HepG2 (cell line): ENCODE data around the gene NAT10. TPM values are rescaled to one million over a fixed set of nuclear protein-coding genes. Genes with fewer than 3 reads are reported as not detected.

ENCODE experiments used
- ATAC-seq: fragments of 200-7000 bp; cut with Tn5 transposase; 3 replicates; pipeline ENCODE4 v1.9.1; 2020; ENCODE audit warnings: mild to moderate bottlenecking, moderate library complexity
- BruUV-seq: library from RNA; stranded (reverse); fragments of 400-500 nt; replicated peaks from 2 replicates; lab custom pipeline; 2021; lab: Mats Ljungman, UMichigan
- CTCF ChIA-PET: fragments of 300-600 bp; formaldehyde crosslinking; extraction: SDS; loops from one replicate; lab custom pipeline; 2021; ENCODE audit warnings: low total read pairs, inconsistent platforms, low intra/inter-chr PET ratio; lab: Yijun Ruan, JAX
- POLR2A ChIA-PET: fragments of 350-600 bp; sonication (Branson Sonifier 250); formaldehyde crosslinking; loops from one replicate; lab custom pipeline; 2020; ENCODE audit warnings: antibody characterized with exemption, inconsistent platforms; lab: Yijun Ruan, JAX
- DNase-seq: peaks from one replicate; pipeline ENCODE4 v3.0.0-alpha.2; 2015; ENCODE audit warnings: low spot score
- FAIRE-seq: peaks from 3 replicates; lab custom pipeline; 2011; peaks lifted over from hg19 to GRCh38; lab: Jason Lieb, UNC
- H2AFZ ChIP-seq: one replicate; pipeline ENCODE4 v1.6.1; 2011; ENCODE audit warnings: low read length, inconsistent platforms
- H3K27ac ChIP-seq: fragments of 300-600 bp; 3 replicates; pipeline ENCODE4 v1.8.0; 2011; ENCODE audit warnings: mixed run types, mild to moderate bottlenecking, mixed read lengths, low read length, inconsistent platforms; ENCODE audit not compliant: insufficient read depth; ENCODE audit errors: extremely low read length
- H3K27me3 ChIP-seq, 2 experiments: fragments of 200-600 bp in 1 of 2; 2 replicates in 1 of 2; 3 replicates in 1 of 2; pipeline versions ENCODE4 v1.6.0 to v1.8.0; 2011; ENCODE audit warnings: low read length in 2 of 2, mild to moderate bottlenecking in 2 of 2, moderate library complexity in 2 of 2, inconsistent platforms in 1 of 2; ENCODE audit not compliant: insufficient read depth in 2 of 2, control insufficient read depth in 1 of 2
- H3K36me3 ChIP-seq, 2 experiments: fragments of 200-600 bp in 1 of 2; replicated peaks in 1 of 2; 2 replicates in 1 of 2; 3 replicates in 1 of 2; pipeline versions ENCODE4 v1.5.1 to v1.8.0; 2011; ENCODE audit warnings: low read length in 2 of 2, inconsistent platforms in 1 of 2; ENCODE audit not compliant: insufficient read depth in 2 of 2, control insufficient read depth in 1 of 2
- H3K4me1 ChIP-seq: 2 replicates; pipeline ENCODE4 v1.5.1; 2012; ENCODE audit warnings: low read length, inconsistent platforms; ENCODE audit not compliant: insufficient read depth
- H3K4me2 ChIP-seq: 2 replicates; pipeline ENCODE4 v1.6.0; 2011; ENCODE audit warnings: low read depth, low read length, inconsistent platforms
- H3K4me3 ChIP-seq, 3 experiments: fragments of 200-600 bp in 1 of 3; sonication (generic), shearing (Covaris generic) in 1 of 3; replicated peaks in 1 of 3; 2 replicates each; pipeline ENCODE4 v1.5.1; 2011 to 2016; ENCODE audit warnings: low read length in 3 of 3, inconsistent platforms in 2 of 3, low read depth in 2 of 3, mild to moderate bottlenecking in 2 of 3, control low read depth in 1 of 3, mixed read lengths in 1 of 3; ENCODE audit not compliant: insufficient read depth in 1 of 3
- H3K79me2 ChIP-seq: one replicate; pipeline ENCODE4 v1.6.1; 2011; ENCODE audit warnings: low read length, inconsistent platforms; ENCODE audit not compliant: insufficient read depth
- H3K9ac ChIP-seq: 2 replicates; pipeline ENCODE4 v1.6.0; 2011; ENCODE audit warnings: mild to moderate bottlenecking, low read depth, low read length, inconsistent platforms; ENCODE audit not compliant: insufficient read depth
- H3K9me3 ChIP-seq: 2 replicates; pipeline ENCODE4 v1.5.1; 2012; ENCODE audit warnings: mild to moderate bottlenecking, low read length
- H4K20me1 ChIP-seq: 2 replicates; pipeline ENCODE4 v1.6.0; 2011; ENCODE audit warnings: inconsistent platforms, mild to moderate bottlenecking, low read length, moderate library complexity; ENCODE audit not compliant: insufficient read depth
- HBP1 ChIP-seq: IDR thresholded peaks from 2 replicates; pipeline ENCODE4 v1.6.1; 2016; ENCODE audit warnings: low read depth, control low read depth
- ZBTB14 ChIP-seq: sonication (generic); formaldehyde crosslinking; IDR thresholded peaks from 2 replicates; pipeline ENCODE4 v1.4.0; 2020; ENCODE audit warnings: missing genetic modification reagents
- ZNF207 ChIP-seq: fragments of 450-650 bp; IDR thresholded peaks from 2 replicates; pipeline ENCODE4 v1.6.1; 2016; ENCODE audit warnings: antibody characterized with exemption, borderline replicate concordance
- WGBS: methylation state at CpG from one replicate; pipeline ENCODE4 v1.1.6; 2017; ENCODE audit warnings: low lambda C conversion rate; 5-methylcytosine and 5-hydroxymethylcytosine counted together
- in situ Hi-C: cut with HindIII; loops from 2 replicates; pipeline ENCODE4 v1.10.0; 2017; ENCODE audit warnings: low pct_unique_long_range_greater_than_20kb; ENCODE audit not compliant: extremely low pct_ligation_motif_present
- intact Hi-C: fragments of 100-400 bp; cut with micrococcal nuclease; formaldehyde crosslinking; loops from one replicate; pipeline ENCODE4 v1.10.0; 2022; ENCODE audit not compliant: unreplicated experiment
- polyA plus RNA-seq, 8 experiments: library from polyadenylated mRNA; depleted of rRNA in 3 of 8; stranded (reverse) in 7 of 8; unstranded in 1 of 8; fragments of >200 nt; fragmentation: Illumina TruSeq in 4 of 8; extraction: Trizol in 4 of 8; gene quantifications; 2 replicates each; pipeline versions ENCODE4 v1.2.1 to v1.2.3, GENCODE V29; 2011 to 2016; ENCODE audit warnings: low read depth in 4 of 8, missing spikeins in 1 of 8, mixed read lengths in 1 of 8; ENCODE audit not compliant: insufficient read depth in 1 of 8
- total RNA-seq, 5 experiments: library from RNA; depleted of rRNA; stranded (reverse); fragments of >200 nt; fragmentation: Illumina TruSeq; extraction: Trizol; gene quantifications; 2 replicates each; pipeline ENCODE4 v1.2.3, GENCODE V29; 2016; ENCODE audit warnings: low read depth in 1 of 5

NAT10 gene
- total and polyA plus RNA-seq, 2 of the 13 experiments (the other 11 are each of a cell fraction or from before 2014, with no cell fraction given), result 33.9 to 51.9 TPM

- CTCF ChIA-PET, result interaction anchor here (4.9 kb wide), 1 partner anchor 183 kb away, joined by 169 read pairs; the partner anchor contains the start of gene ABTB2
These were observed 71.4 kb downstream of the NAT10 start for GRCh38 chr11:34176751-34177209.

More at GRCh38 chr11:34176751-34177209, 71.4 kb downstream of the NAT10 start:
- WGBS, result 86% methylated on average over 2 of the region's 2 CpGs
- H3K4me2 ChIP-seq, result no peak overlapping the region
- peaks cover 7% of the 10 kb centered on the region; the same call in 1 of the 2 replicates for H3K4me1 ChIP-seq
- TF ChIP-seq HBP1 (CRISPR knock-in tag) (no peak), ZBTB14 (CRISPR knock-in tag) (no peak), ZNF207 (no peak)
- TF ChIP-seq, all 625 proteins: peak for 0
- no peaks in the 10 kb centered on the region for H3K9me3 ChIP-seq
- intact Hi-C loops (loop anchor here (10.0 kb wide), 1 partner anchor 288 kb away; no protein-coding TSS in a partner anchor), in situ Hi-C loops (loop anchor here (5.0 kb wide), 1 partner anchor 181 kb away; the partner anchor contains the start of gene ABTB2)
- H3K9ac ChIP-seq, result no peak overlapping the region
- H3K27ac ChIP-seq, result no peak overlapping the region
- H4K20me1 ChIP-seq, result 0 out of 2 replicates have a peak, but pooled peaks cover 3% of the 10 kb centered on the region
- no peaks in the 10 kb centered on the region for H3K27me3 ChIP-seq
- FAIRE-seq (no peak), ATAC-seq (no peak), DNase-seq (no peak)
- H3K4me3 ChIP-seq, result no peak overlapping the region
- POLR2A ChIA-PET, result no interaction called here
- peaks cover 10 to 18% of the 10 kb centered on the region in 2 experiments; a peak in 3 of 5 replicates for H3K36me3 ChIP-seq
- no TSS peak for BruUV-seq
- no peaks in the 10 kb centered on the region for H3K79me2 ChIP-seq
- no peak overlapping the region for H2AFZ ChIP-seq
